Smooth muscle cell (in vitro differentiated cells): ENCODE results near the gene PLOD2. TPM values are rescaled to one million over a fixed set of nuclear protein-coding genes. Genes with fewer than 3 reads are reported as not detected.

Experiments used
- DNase-seq: peaks from one replicate; lab custom pipeline; 2025; ENCODE audit not compliant: unreplicated experiment; lab: John Stamatoyannopoulos, UW
- H2AFZ ChIP-seq: fragments of 200-600 bp; sonication (generic); 2 replicates; pipeline ENCODE4 v1.6.0; 2016; ENCODE audit warnings: antibody characterized with exemption, low read depth, mild to moderate bottlenecking
- H3F3A ChIP-seq: fragments of 200-600 bp; sonication (generic); 2 replicates; pipeline ENCODE4 v1.6.0; 2017; ENCODE audit warnings: antibody characterized with exemption, low read depth
- H3K27ac ChIP-seq: fragments of 200-600 bp; sonication (generic); 2 replicates; pipeline ENCODE4 v1.5.1; 2016; ENCODE audit warnings: low read depth, mild to moderate bottlenecking
- H3K27me3 ChIP-seq: fragments of 200-600 bp; sonication (generic); 2 replicates; pipeline ENCODE4 v1.6.1; 2016; ENCODE audit warnings: low read depth, mild to moderate bottlenecking
- H3K36me3 ChIP-seq: fragments of 200-600 bp; sonication (generic); 2 replicates; pipeline ENCODE4 v1.5.1; 2016; ENCODE audit warnings: low read depth
- H3K4me1 ChIP-seq: fragments of 200-600 bp; sonication (generic); 2 replicates; pipeline ENCODE4 v1.5.1; 2016; ENCODE audit warnings: low read depth
- H3K4me2 ChIP-seq: fragments of 200-600 bp; sonication (generic); 2 replicates; pipeline ENCODE4 v1.6.0; 2016; ENCODE audit warnings: mild to moderate bottlenecking
- H3K4me3 ChIP-seq: fragments of 200-600 bp; sonication (generic); 2 replicates; pipeline ENCODE4 v1.5.1; 2016; ENCODE audit warnings: mild to moderate bottlenecking
- H3K79me2 ChIP-seq: fragments of 200-600 bp; sonication (generic); 2 replicates; pipeline ENCODE4 v1.6.0; 2016; ENCODE audit warnings: low read depth, mild to moderate bottlenecking
- H3K9ac ChIP-seq: fragments of 200-600 bp; sonication (generic); 2 replicates; pipeline ENCODE4 v1.6.0; 2016; ENCODE audit warnings: low read depth
- H3K9me3 ChIP-seq: fragments of 200-600 bp; sonication (generic); replicated peaks from 2 replicates; pipeline ENCODE4 v1.5.1; 2016; ENCODE audit warnings: low read depth
- H4K20me1 ChIP-seq: fragments of 200-600 bp; sonication (generic); 2 replicates; pipeline ENCODE4 v1.6.0; 2016; ENCODE audit warnings: low read depth
- CTCF ChIP-seq: fragments of 200-600 bp; sonication (generic); IDR thresholded peaks from 2 replicates; pipeline ENCODE4 v1.5.1; 2017; ENCODE audit warnings: borderline replicate concordance, mild to moderate bottlenecking, antibody characterized with exemption; ENCODE audit not compliant: insufficient read depth, poor library complexity, severe bottlenecking
- WGBS: methylation state at CpG from one replicate; pipeline ENCODE4 v1.1.7; 2016; ENCODE audit warnings: low lambda C conversion rate; 5-methylcytosine and 5-hydroxymethylcytosine counted together
- polyA plus RNA-seq: library from polyadenylated mRNA; unstranded; fragments of >200 nt; fragmentation: Nextera tagmentation; extraction: Ambion mirVana; gene quantifications from 2 replicates; pipeline ENCODE4 v1.2.1, GENCODE V29; 2016
- total RNA-seq: library from RNA; depleted of rRNA; stranded (reverse); fragments of >200 nt; gene quantifications from 2 replicates; pipeline ENCODE4 v1.2.3, GENCODE V29; 2014

Gene PLOD2
- total and polyA plus RNA-seq, 2 experiments from 2014 or later = 372 to 658 TPM

- H4K20me1 ChIP-seq = no peaks in the 10 kb centered on the region
- no peaks in the 10 kb centered on the region for H3K4me1 ChIP-seq
- TF ChIP-seq CTCF = peak; percentile 61
- H3K4me2 ChIP-seq = peak overlapping the region; percentile 7
- H2AFZ ChIP-seq = peak overlapping the region; percentile 76
- H3F3A ChIP-seq = no peaks in the 10 kb centered on the region
- peaks cover 14% of the 10 kb centered on the region for H3K79me2 ChIP-seq
- H3K9ac ChIP-seq = no peak overlapping the region
- 23% methylated on average over 2 of the region's 2 CpGs for WGBS
- no peaks in the 10 kb centered on the region for H3K36me3 ChIP-seq
- DNase-seq = no peak
- H3K4me3 ChIP-seq = no peak overlapping the region
- H3K9me3 ChIP-seq = no peaks in the 10 kb centered on the region
- H3K27me3 ChIP-seq = no peaks in the 10 kb centered on the region
- no peak overlapping the region for H3K27ac ChIP-seq
These were observed 26.5 kb upstream of the PLOD2 start for GRCh38 chr3:146187334-146187950.

- no peak overlapping the region for H3K27ac ChIP-seq
- H4K20me1 ChIP-seq = no peaks in the 10 kb centered on the region
- H3K4me1 ChIP-seq = peaks cover 6% of the 10 kb centered on the region
- no peak for TF ChIP-seq CTCF
- no peaks in the 10 kb centered on the region for H3K36me3 ChIP-seq
- no peak overlapping the region for H3K9ac ChIP-seq
- WGBS = 51% methylated on average over 2 of the region's 2 CpGs
- no peaks in the 10 kb centered on the region for H3K9me3 ChIP-seq
- H3K4me2 ChIP-seq = peak overlapping the region; percentile 25
- H3K79me2 ChIP-seq = peaks cover 14% of the 10 kb centered on the region
- no peak overlapping the region for H3K4me3 ChIP-seq
- H3F3A ChIP-seq = peaks cover 13% of the 10 kb centered on the region
- H2AFZ ChIP-seq = no peak overlapping the region
- no peak for DNase-seq
- H3K27me3 ChIP-seq = no peaks in the 10 kb centered on the region
These were observed 23.4 kb upstream of the PLOD2 start for GRCh38 chr3:146184241-146185015.

- Histone ChIP-seq H3K9me3 (no peaks in the 10 kb centered on the region), H3K4me3 (no peak overlapping the region), H2AFZ (peak overlapping the region; percentile 68), H3K27ac (peak overlapping the region; percentile 67), H3F3A (peaks cover 13% of the 10 kb centered on the region), H3K27me3 (no peaks in the 10 kb centered on the region), H3K79me2 (peaks cover 6% of the 10 kb centered on the region), H3K4me2 (peak overlapping the region; percentile 42), H3K4me1 (peaks cover 6% of the 10 kb centered on the region), H3K36me3 (no peaks in the 10 kb centered on the region), H3K9ac (no peak overlapping the region), H4K20me1 (no peaks in the 10 kb centered on the region)
- no peak for DNase-seq
- TF ChIP-seq CTCF = no peak
- 26% methylated on average over 5 of the region's 5 CpGs for WGBS
These were observed 20.2 kb upstream of the PLOD2 start for GRCh38 chr3:146181216-146181615.
